Lower leg skin (tissue), 4 donors: Measurements from ENCODE around the gene SRCAP. TPM values are rescaled to one million over a fixed set of nuclear protein-coding genes. Genes with fewer than 3 reads are reported as not detected.

Experiments used
- DNase-seq, 2 donors: peaks; one replicate each; pipeline ENCODE4 v3.0.0-alpha.2; 2019; ENCODE audit warnings: low spot score in 2 of 2
- H3K4me3 ChIP-seq: fragments of 200-600 bp; sonication (generic); 2 replicates; pipeline ENCODE4 v1.5.1; 2017; ENCODE audit warnings: mild to moderate bottlenecking, low read depth; ENCODE audit not compliant: poor library complexity, severe bottlenecking
- CTCF ChIP-seq, 3 donors: fragments of 450-650 bp; IDR thresholded peaks; one replicate each; pipeline ENCODE4 v1.5.1; 2016; ENCODE audit warnings: antibody characterized with exemption in 3 of 3, mild to moderate bottlenecking in 3 of 3, moderate library complexity in 2 of 3
- POLR2A ChIP-seq, 2 donors: fragments of 450-650 bp; IDR thresholded peaks; one replicate each; pipeline ENCODE4 v1.6.1; 2016 to 2017; ENCODE audit warnings: antibody characterized with exemption in 2 of 2, mild to moderate bottlenecking in 1 of 2, moderate library complexity in 1 of 2
- WGBS, 2 donors: methylation state at CpG; one replicate each; pipeline ENCODE4 v1.1.5; 2018; 5-methylcytosine and 5-hydroxymethylcytosine counted together
- intact Hi-C: fragments of 100-400 bp; cut with DNase I; formaldehyde crosslinking; loops from one replicate; pipeline ENCODE4 v1.15.0; 2023; ENCODE audit warnings: low total_unique reads
- total RNA-seq, 4 donors: library from RNA; depleted of rRNA; stranded (reverse); fragments of >200 nt; gene quantifications; one replicate each; pipeline ENCODE4 v1.1.0, GENCODE V29; 2016

The SRCAP gene
- total RNA-seq, 4 donors from 2014 or later = 21.7 to 44.0 (median 33.7) TPM

GRCh38 chr16:30675143-30675542 lies 23.8 kb upstream of the SRCAP start:
- H3K4me3 ChIP-seq = no peak overlapping the region
- 86 to 88% methylated on average over 10 of the region's 10 CpGs for WGBS, 2 donors
- TF ChIP-seq POLR2A (IDR thresholded peaks at IDR 0.05) = no peak
- no peak for TF ChIP-seq CTCF (IDR thresholded peaks at IDR 0.05)
- DNase-seq = no peak
- intact Hi-C loops = no loop called here

GRCh38 chr16:30677931-30678585 lies 20.9 kb upstream of the SRCAP start:
- no peak for DNase-seq
- intact Hi-C loops = no loop called here
- no peak for TF ChIP-seq CTCF (IDR thresholded peaks at IDR 0.05)
- TF ChIP-seq POLR2A (IDR thresholded peaks at IDR 0.05) = no peak
- no peak overlapping the region for H3K4me3 ChIP-seq
- WGBS, 2 donors = 77 to 78% methylated on average over 11 of the region's 11 CpGs

- no peak for TF ChIP-seq POLR2A (IDR thresholded peaks at IDR 0.05)
- no peak for TF ChIP-seq CTCF (IDR thresholded peaks at IDR 0.05)
- H3K4me3 ChIP-seq = no peak overlapping the region
- DNase-seq = no peak
- WGBS, 2 donors = 82% methylated on average over 3 of the region's 3 CpGs
- intact Hi-C loops = no loop called here
Measured at GRCh38 chr16:30678586-30678970, 20.4 kb upstream of the SRCAP start.

- no peak for DNase-seq
- 82 to 87% methylated on average over 3 of the region's 3 CpGs for WGBS, 2 donors
- TF ChIP-seq POLR2A (IDR thresholded peaks at IDR 0.05) (no peak), CTCF (IDR thresholded peaks at IDR 0.05) (no peak)
- H3K4me3 ChIP-seq = no peak overlapping the region
- intact Hi-C loops = no loop called here
Measured at GRCh38 chr16:30680326-30680725, 18.6 kb upstream of the SRCAP start.

GRCh38 chr16:30688701-30689100 lies 10.3 kb upstream of the SRCAP start:
- no peak overlapping the region for H3K4me3 ChIP-seq
- TF ChIP-seq CTCF (IDR thresholded peaks at IDR 0.05) = no peak
- no peak for TF ChIP-seq POLR2A (IDR thresholded peaks at IDR 0.05)
- WGBS, 2 donors = 68 to 75% methylated on average over 4 of the region's 4 CpGs
- no peak for DNase-seq
- intact Hi-C loops = no loop called here

- H3K4me3 ChIP-seq = no peak overlapping the region
- DNase-seq = no peak
- TF ChIP-seq POLR2A (IDR thresholded peaks at IDR 0.05) (no peak), CTCF (IDR thresholded peaks at IDR 0.05) (no peak)
- intact Hi-C loops = no loop called here
- 66 to 74% methylated on average over 4 of the region's 4 CpGs for WGBS, 2 donors
Measured at GRCh38 chr16:30691907-30692306, 7.1 kb upstream of the SRCAP start.
